ENCODE results near the gene GRM8.

Gene GRM8

DNA sequence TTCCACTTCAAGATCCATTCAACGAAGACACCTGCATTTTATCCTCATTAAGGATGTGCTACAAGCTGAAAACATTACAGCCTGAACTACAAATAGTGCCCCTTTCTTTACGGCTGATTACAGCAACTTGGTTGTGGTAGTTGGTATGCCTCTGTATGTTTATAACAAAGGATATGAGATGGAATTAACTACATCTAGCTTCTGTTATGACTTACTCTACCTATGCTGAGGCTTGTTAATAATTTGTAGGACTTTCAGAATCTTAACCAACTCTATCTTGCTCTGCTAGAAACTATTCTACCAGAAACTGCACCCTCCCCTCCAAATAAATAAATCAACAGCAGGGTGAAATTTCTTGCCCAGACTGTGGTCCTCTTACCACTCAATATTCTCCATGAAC is 448.1 kb downstream of the GRM8 start:
- no peak for DNase-seq

GRCh38 chr7:126803990-126804389 is 448.8 kb downstream of the GRM8 start:
- DNase-seq: no peak

DNA sequence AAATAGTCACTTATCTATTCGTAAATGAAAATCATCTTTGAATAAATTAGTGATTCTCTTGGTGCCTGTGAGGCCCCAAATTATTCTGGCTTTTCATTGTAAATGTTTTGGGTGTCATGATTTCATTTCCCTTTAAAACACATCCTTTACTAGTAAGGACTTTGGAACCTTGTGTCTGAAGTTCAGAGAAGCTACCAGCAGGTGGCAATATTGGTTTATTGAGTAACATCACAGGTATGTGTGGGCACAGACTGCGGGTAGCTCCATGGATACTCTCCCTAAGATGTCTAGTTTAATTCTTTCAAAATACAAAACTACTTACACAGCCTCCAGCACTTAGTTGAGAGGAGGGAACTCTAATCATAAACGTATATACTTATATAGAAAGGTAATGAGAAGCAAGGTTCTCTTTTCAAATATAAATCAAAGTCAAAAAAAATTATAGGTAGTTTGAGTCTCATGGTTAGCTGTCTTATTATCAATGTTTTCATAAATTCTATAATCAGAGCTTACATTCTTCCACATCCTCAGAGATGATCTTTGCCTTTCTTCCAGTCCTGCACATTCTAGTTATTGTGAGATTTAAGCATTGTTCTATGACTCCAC is 449.6 kb downstream of the GRM8 start:
- DNase-seq: peak; percentile 8 to 26

DNA sequence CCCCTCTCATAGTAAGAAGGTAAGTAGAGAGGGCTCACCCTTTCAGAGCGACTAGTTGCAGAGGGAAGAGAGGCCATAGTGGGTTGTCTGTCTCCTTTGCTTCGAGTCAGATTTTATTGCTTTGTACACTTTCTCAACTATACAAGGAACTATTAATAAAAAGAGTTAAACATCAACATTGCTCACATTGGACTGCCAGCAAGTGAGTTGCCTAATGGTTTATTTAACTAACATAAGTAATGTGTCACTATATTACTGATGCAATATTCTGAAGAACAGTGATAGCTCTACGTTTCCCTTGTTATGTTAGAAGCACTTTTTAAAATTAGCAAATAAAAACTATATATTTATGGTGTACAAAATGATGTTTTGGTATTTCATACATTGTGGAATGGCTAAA is 451.0 kb downstream of the GRM8 start:
- no peak for DNase-seq

DNA sequence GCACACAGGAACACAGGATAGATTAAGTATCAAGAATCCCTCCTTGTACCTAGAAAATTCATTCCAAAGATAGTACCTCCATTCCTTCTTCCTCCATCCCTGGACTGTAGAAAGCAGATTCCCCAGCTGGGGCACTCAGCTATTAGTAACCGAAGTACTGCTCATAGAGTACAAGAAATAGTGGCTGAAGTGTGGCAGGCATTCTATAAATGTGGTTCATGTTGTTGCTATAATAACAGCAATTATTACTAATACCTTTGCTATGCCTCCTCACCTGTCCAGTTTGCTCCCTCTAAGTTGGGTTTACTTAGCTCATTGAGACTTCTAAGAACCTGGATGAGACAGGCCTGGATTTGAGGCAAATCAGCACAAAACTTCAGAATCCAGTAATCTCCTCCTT is 453.2 kb downstream of the GRM8 start:
- DNase-seq: no peak

- DNase-seq: no peak
Observed at GRCh38 chr7:126792521-126792920, 460.2 kb downstream of the GRM8 start.

GRCh38 chr7:126791306-126791705 is 461.4 kb downstream of the GRM8 start:
- no peak for DNase-seq

GRCh38 chr7:126790763-126791162 is 462.0 kb downstream of the GRM8 start:
- no peak for DNase-seq

DNA sequence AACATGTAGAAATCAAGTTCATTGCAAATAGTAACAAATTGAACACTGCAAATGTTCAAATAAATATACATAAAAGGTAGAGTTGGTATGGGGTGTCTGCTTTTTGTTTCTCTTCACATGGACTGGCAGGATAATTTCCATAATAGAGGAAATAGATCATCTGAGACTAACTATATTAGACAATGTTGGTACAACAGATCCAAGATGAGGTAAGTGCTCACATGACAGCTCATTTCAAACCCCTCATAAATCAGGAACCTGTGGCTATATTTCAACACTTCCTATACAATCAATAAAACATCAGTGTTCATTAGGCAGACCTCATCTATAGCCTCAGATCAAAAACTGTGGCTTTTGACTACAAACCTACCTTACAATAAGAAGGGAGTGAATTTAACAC is 469.1 kb downstream of the GRM8 start:
- no peak for DNase-seq

DNA sequence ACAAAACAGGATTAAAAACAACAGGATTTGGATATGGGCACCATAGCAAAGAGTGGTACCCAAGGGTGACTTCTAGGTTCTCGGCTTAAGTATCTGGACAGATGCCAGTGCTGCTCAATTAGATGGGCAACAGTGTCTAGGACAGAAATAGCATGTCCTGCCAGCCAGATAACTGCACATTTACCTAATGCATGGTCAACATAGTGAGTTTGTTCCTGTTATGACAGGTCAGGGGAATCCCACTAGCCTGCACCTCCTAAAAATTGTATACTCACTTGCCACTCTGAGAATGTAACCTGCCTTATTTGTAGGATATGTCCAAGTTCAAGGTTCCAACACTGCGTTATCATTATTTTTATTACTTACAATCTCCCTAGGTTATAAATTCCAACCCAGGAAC is 471.7 kb downstream of the GRM8 start:
- no peak for DNase-seq

DNA sequence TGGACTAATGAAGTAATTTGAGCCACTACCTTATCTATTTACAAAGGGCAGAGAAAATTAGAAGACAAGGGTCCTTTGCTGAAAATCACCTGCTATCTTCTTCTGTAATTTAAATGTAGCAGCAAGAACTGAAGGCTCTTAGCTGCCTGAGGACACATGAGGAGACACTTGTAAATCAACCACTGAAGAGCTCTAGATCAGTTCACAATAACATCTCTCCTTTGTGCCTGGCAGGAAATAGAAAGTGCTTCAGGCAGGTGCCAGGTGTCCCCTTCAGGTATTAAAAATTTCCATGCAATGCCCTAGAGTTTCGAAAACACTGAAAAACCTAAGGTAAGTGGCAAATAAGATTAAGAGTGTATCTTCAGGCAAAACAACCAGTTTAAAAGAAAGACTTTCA is 474.6 kb downstream of the GRM8 start:
- DNase-seq: no peak

- no peak for DNase-seq
Observed at GRCh38 chr7:126776498-126776897, 476.2 kb downstream of the GRM8 start.

DNA sequence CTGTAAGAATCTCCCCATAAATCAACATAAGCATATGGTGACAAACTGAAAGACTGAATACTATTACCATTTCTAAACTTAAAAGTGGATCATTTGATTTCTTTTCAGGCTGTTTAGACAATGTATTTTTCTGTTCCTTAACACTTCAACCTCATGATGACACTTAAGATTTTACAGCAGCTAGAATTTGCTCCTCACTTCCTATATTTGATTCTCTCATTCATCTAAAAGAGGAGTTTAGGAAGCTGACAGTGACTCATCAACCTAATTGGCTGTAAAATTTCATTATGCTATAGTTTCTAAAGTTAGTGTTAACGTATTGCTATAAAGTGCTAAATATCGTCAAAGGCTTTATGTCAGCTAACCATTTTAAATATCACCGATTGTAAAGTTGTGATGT is 478.7 kb downstream of the GRM8 start:
- no peak for DNase-seq

DNA sequence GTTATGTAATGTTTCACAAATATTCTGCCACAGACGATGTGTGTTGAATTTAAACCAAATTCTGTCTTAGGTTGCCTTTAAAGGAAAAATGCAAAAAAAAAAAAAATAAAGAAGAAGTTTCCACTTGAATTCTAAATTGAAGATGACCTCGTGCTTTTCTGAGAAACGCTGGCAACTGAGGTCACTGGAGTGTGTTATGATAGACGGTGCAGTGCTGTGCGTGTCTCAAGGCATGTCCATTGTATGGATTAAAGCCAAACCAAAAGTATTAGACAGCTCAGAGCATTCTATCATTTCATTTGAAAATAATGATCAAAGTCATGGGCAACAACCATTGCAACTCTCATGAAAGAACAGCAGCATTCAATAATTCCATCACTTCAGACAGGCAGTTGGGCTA is 483.9 kb downstream of the GRM8 start:
- DNase-seq: no peak

DNA sequence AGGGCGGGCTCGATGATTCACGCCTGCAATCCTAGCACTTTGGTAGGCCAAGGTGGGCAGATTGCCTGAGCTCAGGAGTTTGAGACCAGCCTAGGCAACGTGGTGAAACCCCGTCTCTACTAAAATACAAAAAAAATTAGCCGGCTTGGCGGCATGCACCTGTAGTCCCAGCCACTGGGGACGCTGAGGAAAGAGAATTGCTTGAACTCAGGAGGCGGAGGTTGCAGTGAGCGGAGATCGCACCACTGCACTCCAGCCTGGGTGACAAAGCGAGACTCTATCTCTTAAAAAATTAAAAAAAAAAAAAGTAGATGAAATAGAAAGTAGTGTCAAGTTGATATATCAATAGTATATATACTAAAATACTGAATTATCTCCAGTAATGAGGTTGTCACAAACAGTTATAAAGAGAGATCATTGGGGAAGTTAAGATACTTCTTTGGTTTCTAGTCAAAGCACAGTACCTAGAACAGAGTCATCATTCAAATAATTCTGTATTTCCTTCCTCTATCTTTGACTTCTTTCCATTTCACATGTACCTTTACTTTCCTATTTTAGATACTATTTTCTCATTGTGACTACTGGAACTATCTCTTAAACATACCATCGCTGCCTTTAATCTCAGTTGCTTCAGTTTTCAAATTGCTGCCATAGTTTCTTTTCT is 491.7 kb downstream of the GRM8 start:
- DNase-seq: no peak

- no peak for DNase-seq
Observed at GRCh38 chr7:126755381-126755780, 497.4 kb downstream of the GRM8 start.

DNA sequence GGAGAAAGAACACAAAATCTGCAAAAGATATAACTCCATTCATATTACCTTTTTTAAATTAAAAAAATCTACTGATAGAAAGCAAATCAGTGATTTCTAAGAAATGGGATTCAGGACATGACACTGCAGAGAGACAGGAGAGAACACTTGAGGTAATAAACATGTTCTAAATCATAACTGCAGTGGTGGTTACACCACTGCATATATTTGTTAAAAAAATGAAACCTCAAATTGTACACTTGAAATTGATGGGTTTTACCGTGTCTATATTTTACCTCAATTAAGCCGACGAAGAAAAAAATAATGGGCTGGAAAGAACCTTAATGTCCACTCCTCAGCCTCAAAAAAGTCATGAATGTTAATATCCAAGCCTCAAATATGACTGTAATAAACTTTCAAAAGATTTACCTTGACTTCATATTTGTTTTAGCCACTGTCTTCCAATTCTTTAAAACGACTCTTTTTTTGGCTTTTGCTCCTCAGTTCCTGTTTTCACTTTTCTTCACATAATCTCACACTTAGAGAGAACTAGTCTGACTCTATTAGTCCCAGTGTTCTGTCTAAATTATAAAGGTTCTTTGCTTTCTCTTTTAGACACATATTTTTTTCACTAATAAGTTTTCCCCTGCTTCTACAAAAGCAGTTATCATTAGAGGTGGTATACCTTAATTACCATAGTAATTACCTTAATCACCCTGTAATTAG is 502.4 kb downstream of the GRM8 start:
- DNase-seq: no peak

- no peak for DNase-seq
Observed at GRCh38 chr7:126728967-126729366, 523.8 kb downstream of the GRM8 start.

GRCh38 chr7:126727930-126728391 is 524.8 kb downstream of the GRM8 start:
- DNase-seq: peak in 1 of 2 experiments; percentile 3

- DNase-seq: no peak
Observed at GRCh38 chr7:126723966-126724544, 528.7 kb downstream of the GRM8 start.

DNA sequence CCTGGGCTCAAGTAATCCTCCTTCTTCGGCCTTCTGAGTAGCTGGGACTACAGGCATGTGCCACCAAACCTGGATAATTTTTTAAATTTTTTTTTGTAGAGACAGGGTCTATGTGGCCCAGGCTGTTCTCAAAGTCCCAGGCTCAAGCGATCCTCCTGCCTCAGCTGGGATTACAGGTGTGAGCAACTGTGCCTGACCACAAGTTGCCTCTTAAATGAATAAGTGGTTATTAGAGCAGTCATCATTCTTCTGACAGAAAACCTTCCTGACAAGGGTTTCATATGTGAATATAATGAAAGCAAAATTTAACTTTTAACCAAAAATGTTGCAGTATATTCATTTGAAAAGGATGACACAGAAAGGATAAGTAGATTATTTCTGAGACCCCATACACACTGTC is 532.5 kb downstream of the GRM8 start:
- DNase-seq: no peak

DNA sequence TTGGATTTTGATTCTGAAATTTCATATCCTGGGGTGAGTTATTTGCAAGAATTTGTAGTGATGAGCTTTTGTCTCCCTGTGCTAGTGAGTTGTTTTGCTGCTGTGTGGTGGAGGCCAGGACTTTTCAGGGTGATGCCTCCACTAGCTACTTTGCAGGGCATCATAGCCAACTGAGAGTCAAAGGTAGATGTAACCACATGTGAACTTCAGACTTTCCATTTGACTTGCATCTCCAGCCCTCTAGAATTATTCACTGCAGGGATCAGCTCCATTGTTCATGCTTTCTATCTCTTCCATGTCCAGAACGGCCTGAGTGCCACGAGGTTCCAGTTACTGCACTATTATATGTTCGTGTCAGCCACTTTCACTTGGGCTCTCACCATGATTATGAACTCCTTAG is 534.3 kb downstream of the GRM8 start:
- DNase-seq: no peak

DNA sequence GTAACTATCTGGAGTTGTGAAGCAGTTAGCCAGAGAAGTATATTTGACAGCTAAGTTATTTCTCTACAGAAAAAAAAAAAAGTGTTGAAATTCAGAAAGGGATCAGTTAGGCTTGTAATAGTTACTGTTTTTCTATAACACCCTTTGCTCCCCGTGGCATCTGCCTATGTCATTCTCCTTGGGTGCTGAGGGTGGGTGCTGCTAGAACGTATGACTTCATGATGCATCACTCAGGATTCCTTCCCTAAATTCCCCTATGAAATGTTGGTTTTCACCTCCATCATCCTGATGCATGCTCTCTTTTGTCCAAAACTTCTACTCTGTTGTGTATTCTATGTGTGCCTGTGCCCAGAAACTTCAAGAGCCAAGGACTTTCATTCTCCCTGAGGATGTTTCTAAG is 536.4 kb downstream of the GRM8 start:
- DNase-seq: no peak

GRCh38 chr7:126715076-126715475 is 537.7 kb downstream of the GRM8 start:
- DNase-seq: no peak
